HepG2 (cell line): Measurements from ENCODE around the gene GPR137. TPM values are rescaled to one million over a fixed set of nuclear protein-coding genes. Genes with fewer than 3 reads are reported as not detected.

Experiments
- ATAD3A ChIP-seq: sonication (generic); formaldehyde crosslinking; IDR thresholded peaks from 2 replicates; pipeline ENCODE4 v1.4.0; 2020; ENCODE audit warnings: missing genetic modification reagents
- GMEB1 ChIP-seq: sonication (generic); formaldehyde crosslinking; IDR thresholded peaks from 2 replicates; pipeline ENCODE4 v1.5.1; 2020; ENCODE audit warnings: missing genetic modification reagents, mild to moderate bottlenecking, borderline replicate concordance
- KAT8 ChIP-seq: IDR thresholded peaks from 2 replicates; pipeline ENCODE4 v1.6.1; 2016; ENCODE audit warnings: missing genetic modification reagents, missing compliant biosample characterization
- MYC ChIP-seq: sonication (generic); formaldehyde crosslinking; IDR thresholded peaks from 2 replicates; pipeline ENCODE4 v1.9.0; 2021; ENCODE audit warnings: missing genetic modification reagents, borderline replicate concordance
- RAD51 ChIP-seq: fragments of 450-650 bp; IDR thresholded peaks from 2 replicates; pipeline ENCODE4 v1.6.1; 2016; ENCODE audit warnings: borderline replicate concordance
- RFX5 ChIP-seq: IDR thresholded peaks from 2 replicates; pipeline ENCODE4 v1.6.1; 2011; ENCODE audit warnings: low read depth, low read length, improper control_type of control experiment
- SRF ChIP-seq: IDR thresholded peaks from 2 replicates; pipeline ENCODE4 v1.6.1; 2011; ENCODE audit warnings: mild to moderate bottlenecking, low read depth, low read length, moderate library complexity
- THAP9 ChIP-seq: sonication (generic); formaldehyde crosslinking; IDR thresholded peaks from 2 replicates; pipeline ENCODE4; 2020; ENCODE audit warnings: missing genetic modification reagents, mild to moderate bottlenecking, borderline replicate concordance
- TOPORS ChIP-seq: sonication (generic); formaldehyde crosslinking; IDR thresholded peaks from 2 replicates; pipeline ENCODE4 v1.8.0; 2023; ENCODE audit warnings: mild to moderate bottlenecking, missing genetic modification reagents
- ZFP62 ChIP-seq: sonication (generic); formaldehyde crosslinking; IDR thresholded peaks from 2 replicates; pipeline ENCODE4 v1.4.0; 2020; ENCODE audit warnings: missing genetic modification reagents
- ZNF282 ChIP-seq: fragments of 450-650 bp; IDR thresholded peaks from 2 replicates; pipeline ENCODE4 v1.6.1; 2018; ENCODE audit not compliant: partially characterized antibody
- ZNF333 ChIP-seq: sonication (generic); formaldehyde crosslinking; IDR thresholded peaks from 2 replicates; pipeline ENCODE4 v1.4.0; 2020; ENCODE audit warnings: mild to moderate bottlenecking, missing genetic modification reagents, borderline replicate concordance
- ZNF850 ChIP-seq: sonication (generic); formaldehyde crosslinking; conservative IDR thresholded peaks from 2 replicates; pipeline ENCODE4 v1.9.0; 2021; ENCODE audit warnings: mild to moderate bottlenecking, missing genetic modification reagents
- ZSCAN5A ChIP-seq: sonication (generic); formaldehyde crosslinking; IDR thresholded peaks from 2 replicates; pipeline ENCODE4 v1.8.0; 2022; ENCODE audit warnings: mild to moderate bottlenecking, missing genetic modification reagents, borderline replicate concordance
- ZZZ3 ChIP-seq: sonication (generic); formaldehyde crosslinking; IDR thresholded peaks from 2 replicates; pipeline ENCODE4 v1.4.0; 2020; ENCODE audit warnings: missing genetic modification reagents, mild to moderate bottlenecking, borderline replicate concordance
- polyA plus RNA-seq, 8 experiments: library from polyadenylated mRNA; depleted of rRNA in 3 of 8; stranded (reverse) in 7 of 8; unstranded in 1 of 8; fragments of >200 nt; fragmentation: Illumina TruSeq in 4 of 8; extraction: Trizol in 4 of 8; gene quantifications; 2 replicates each; pipeline versions ENCODE4 v1.2.1 to v1.2.3, GENCODE V29; 2011 to 2016; ENCODE audit warnings: low read depth in 4 of 8, missing spikeins in 1 of 8, mixed read lengths in 1 of 8; ENCODE audit not compliant: insufficient read depth in 1 of 8
- total RNA-seq, 5 experiments: library from RNA; depleted of rRNA; stranded (reverse); fragments of >200 nt; fragmentation: Illumina TruSeq; extraction: Trizol; gene quantifications; 2 replicates each; pipeline ENCODE4 v1.2.3, GENCODE V29; 2016; ENCODE audit warnings: low read depth in 1 of 5
- TF ChIP-seq, protein P1 (sequence below): sonication (generic); formaldehyde crosslinking; IDR thresholded peaks from 2 replicates; pipeline ENCODE4 v1.8.0; 2022; ENCODE audit warnings: mild to moderate bottlenecking, missing genetic modification reagents, moderate library complexity
- TF ChIP-seq, protein P2 (sequence below): IDR thresholded peaks from 2 replicates; pipeline ENCODE4 v1.6.1; 2016
- TF ChIP-seq, protein P3 (sequence below): sonication (generic); formaldehyde crosslinking; IDR thresholded peaks from 2 replicates; pipeline ENCODE4 v1.4.0; 2020; ENCODE audit warnings: missing genetic modification reagents
- TF ChIP-seq, protein P4 (sequence below): IDR thresholded peaks from 2 replicates; pipeline ENCODE4 v1.6.1; 2016; ENCODE audit warnings: missing compliant biosample characterization, missing genetic modification reagents, borderline replicate concordance

GPR137 gene
- total and polyA plus RNA-seq, 2 of the 13 experiments (the other 11 are each of a cell fraction or from before 2014, with no cell fraction given), result 8.5 to 13.2 TPM

DNA sequence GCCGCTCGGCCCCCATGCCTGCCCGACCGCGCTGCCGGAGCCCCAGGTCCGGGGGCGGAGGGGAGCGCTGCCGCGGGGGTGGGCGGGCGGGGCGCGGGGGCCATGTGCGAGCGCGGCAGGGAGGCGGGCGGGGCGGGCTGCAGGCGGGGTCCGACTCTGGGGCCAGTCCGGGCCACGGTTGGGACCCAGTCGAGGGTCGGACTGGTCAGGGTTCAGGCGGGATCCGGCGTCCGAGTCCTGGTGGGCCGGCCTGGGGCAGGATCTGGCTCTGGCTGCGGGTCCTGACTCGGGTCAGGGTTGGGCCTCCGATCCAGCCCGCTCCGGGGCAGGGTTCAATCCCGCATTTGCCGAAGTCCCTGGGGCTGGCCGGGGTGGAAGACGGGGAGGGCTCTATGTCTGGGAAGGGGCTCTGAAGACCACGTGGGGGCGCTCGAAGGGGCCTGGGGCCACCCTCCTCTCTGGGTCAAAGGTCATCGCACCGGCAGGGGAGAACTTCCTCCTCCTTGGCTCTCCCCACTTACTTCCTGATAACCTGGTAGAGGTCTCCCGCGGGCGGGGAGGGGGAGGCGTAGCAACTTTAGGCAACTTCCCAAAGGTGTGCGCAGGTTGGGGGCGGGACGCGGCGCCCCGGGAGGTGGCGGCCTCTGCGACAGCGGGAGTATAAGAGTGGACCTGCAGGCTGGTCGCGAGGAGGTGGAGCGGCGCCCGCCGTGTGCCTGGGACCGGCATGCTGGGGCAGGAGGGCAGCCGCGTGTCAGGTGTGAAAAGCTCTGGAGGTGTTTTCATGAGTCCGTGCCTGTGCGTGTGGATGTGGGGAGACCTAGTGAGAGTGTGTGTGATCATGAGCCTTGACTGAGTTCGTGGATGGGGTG is 20.3 kb downstream of the GPR137 start (continued):
- TF ChIP-seq ZNF333 (CRISPR knock-in tag), result peak; percentile 51; the same call in 1 of the 2 replicates
- no peak for TF ChIP-seq RFX5
- TF ChIP-seq, protein P1, sequence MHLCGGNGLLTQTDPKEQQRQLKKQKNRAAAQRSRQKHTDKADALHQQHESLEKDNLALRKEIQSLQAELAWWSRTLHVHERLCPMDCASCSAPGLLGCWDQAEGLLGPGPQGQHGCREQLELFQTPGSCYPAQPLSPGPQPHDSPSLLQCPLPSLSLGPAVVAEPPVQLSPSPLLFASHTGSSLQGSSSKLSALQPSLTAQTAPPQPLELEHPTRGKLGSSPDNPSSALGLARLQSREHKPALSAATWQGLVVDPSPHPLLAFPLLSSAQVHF (CRISPR knock-in tag), result no peak
- TF ChIP-seq, protein P2, sequence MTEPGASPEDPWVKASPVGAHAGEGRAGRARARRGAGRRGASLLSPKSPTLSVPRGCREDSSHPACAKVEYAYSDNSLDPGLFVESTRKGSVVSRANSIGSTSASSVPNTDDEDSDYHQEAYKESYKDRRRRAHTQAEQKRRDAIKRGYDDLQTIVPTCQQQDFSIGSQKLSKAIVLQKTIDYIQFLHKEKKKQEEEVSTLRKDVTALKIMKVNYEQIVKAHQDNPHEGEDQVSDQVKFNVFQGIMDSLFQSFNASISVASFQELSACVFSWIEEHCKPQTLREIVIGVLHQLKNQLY (CRISPR knock-in tag), result no peak
- TF ChIP-seq, protein P3, sequence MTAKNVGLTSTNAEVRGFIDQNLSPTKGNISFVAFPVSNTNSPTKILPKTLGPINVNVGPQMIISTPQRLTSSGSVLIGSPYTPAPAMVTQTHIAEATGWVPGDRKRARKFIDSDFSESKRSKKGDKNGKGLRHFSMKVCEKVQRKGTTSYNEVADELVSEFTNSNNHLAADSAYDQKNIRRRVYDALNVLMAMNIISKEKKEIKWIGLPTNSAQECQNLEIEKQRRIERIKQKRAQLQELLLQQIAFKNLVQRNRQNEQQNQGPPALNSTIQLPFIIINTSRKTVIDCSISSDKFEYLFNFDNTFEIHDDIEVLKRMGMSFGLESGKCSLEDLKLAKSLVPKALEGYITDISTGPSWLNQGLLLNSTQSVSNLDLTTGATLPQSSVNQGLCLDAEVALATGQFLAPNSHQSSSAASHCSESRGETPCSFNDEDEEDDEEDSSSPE, result no peak; the same call in 1 of the 2 replicates
- no peak for TF ChIP-seq ZFP62
- TF ChIP-seq, protein P4, sequence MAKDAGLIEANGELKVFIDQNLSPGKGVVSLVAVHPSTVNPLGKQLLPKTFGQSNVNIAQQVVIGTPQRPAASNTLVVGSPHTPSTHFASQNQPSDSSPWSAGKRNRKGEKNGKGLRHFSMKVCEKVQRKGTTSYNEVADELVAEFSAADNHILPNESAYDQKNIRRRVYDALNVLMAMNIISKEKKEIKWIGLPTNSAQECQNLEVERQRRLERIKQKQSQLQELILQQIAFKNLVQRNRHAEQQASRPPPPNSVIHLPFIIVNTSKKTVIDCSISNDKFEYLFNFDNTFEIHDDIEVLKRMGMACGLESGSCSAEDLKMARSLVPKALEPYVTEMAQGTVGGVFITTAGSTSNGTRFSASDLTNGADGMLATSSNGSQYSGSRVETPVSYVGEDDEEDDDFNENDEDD, result peak; percentile 11; the same call in 1 of the 2 replicates
- no peak for TF ChIP-seq ATAD3A (CRISPR knock-in tag)
- no peak for TF ChIP-seq ZNF282
- TF ChIP-seq TOPORS (CRISPR knock-in tag), result no peak
- TF ChIP-seq ZSCAN5A, result no peak
- peak; percentile 39; the same call in 1 of the 2 replicates for TF ChIP-seq THAP9 (CRISPR knock-in tag)
- peak; percentile 76 for TF ChIP-seq KAT8 (CRISPR knock-in tag)
- TF ChIP-seq ZNF850 (CRISPR knock-in tag), result no peak
- TF ChIP-seq MYC (CRISPR knock-in tag), result peak; percentile 80; the same call in 1 of the 2 replicates
- no peak for TF ChIP-seq GMEB1 (CRISPR knock-in tag)
- TF ChIP-seq RAD51, result no peak
- no peak for TF ChIP-seq ZZZ3
- no peak for TF ChIP-seq SRF
